ENCODE results near the gene TMBIM6. TPM values are rescaled to one million over a fixed set of nuclear protein-coding genes. Genes with fewer than 3 reads are reported as not detected.

TMBIM6 gene
- total RNA-seq: 100 to 1,000 TPM; 228 to 395 (median 322) TPM

- peak within 1 kb of the TSS; percentile 92 to 98 (median 97) for H3K27ac ChIP-seq (replicated peaks in 1 of 4)
- H3K9me3 ChIP-seq: no peaks in the 10 kb centered on the region
- H3K4me1 ChIP-seq: peaks cover 30 to 46% (median 43%) of the 10 kb centered on the region in 4 donors
- H3K27me3 ChIP-seq: no peaks in the 10 kb centered on the region
- TF ChIP-seq POLR2AphosphoS5 (IDR thresholded peaks at IDR 0.05): peak; percentile 97 to 100
- TF ChIP-seq CTCF (IDR thresholded peaks at IDR 0.05): peak; percentile 97 to 99 (median 97)
- TF ChIP-seq EP300 (IDR thresholded peaks at IDR 0.05): no peak
- peak; percentile 98 for TF ChIP-seq POLR2A (IDR thresholded peaks at IDR 0.05; ENCODE audit: low read depth)
- peak within 1 kb of the TSS; percentile 60 to 90 (median 79) for H3K4me3 ChIP-seq
- intact Hi-C loops (cut with DNase I): no loop called here
- H3K36me3 ChIP-seq: peaks cover 0 to 3% (median 2%) of the 10 kb centered on the region in 4 donors
- peak; percentile 100 for DNase-seq (ENCODE audit: extremely low spot score)
- WGBS: 9% methylated on average over 28 of the region's 50 CpGs
Measured at GRCh38 chr12:49740930-49741881, at the start of gene TMBIM6. Gene TMBIM6 (plus strand): TSS chr12:49741557. CDS start chr12:49752494, 10,937 bp downstream.

GRCh38 chr12:49692851-49693250 lies 48.5 kb upstream of the TMBIM6 start:
- Histone ChIP-seq H3K27me3 (no peaks in the 10 kb centered on the region), H3K4me3 (no peak overlapping the region), H3K4me1 (peaks cover 4 to 16% (median 9%) of the 10 kb centered on the region in 4 donors), H3K36me3 (no peaks in the 10 kb centered on the region), H3K9me3 (no peaks in the 10 kb centered on the region), H3K27ac (replicated peaks in 1 of 4) (no peak overlapping the region)
- intact Hi-C loops (cut with DNase I): no loop called here
- WGBS: 75% methylated on average over 3 of the region's 3 CpGs
- no peak for DNase-seq (ENCODE audit: extremely low spot score)
- no peak for TF ChIP-seq POLR2AphosphoS5 (IDR thresholded peaks at IDR 0.05)

- Histone ChIP-seq H3K9me3 (no peaks in the 10 kb centered on the region), H3K27me3 (no peaks in the 10 kb centered on the region), H3K27ac (replicated peaks in 1 of 4) (no peak overlapping the region), H3K4me3 (no peak overlapping the region), H3K36me3 (no peaks in the 10 kb centered on the region), H3K4me1 (peaks cover 13 to 23% (median 19%) of the 10 kb centered on the region in 4 donors)
- TF ChIP-seq POLR2A (IDR thresholded peaks at IDR 0.05; ENCODE audit: low read depth): no peak
- no peak for TF ChIP-seq EP300 (IDR thresholded peaks at IDR 0.05)
- TF ChIP-seq CTCF (IDR thresholded peaks at IDR 0.05): no peak
- TF ChIP-seq POLR2AphosphoS5 (IDR thresholded peaks at IDR 0.05): no peak
- intact Hi-C loops (cut with DNase I): no loop called here
- DNase-seq (ENCODE audit: extremely low spot score): no peak
- 86% methylated on average over 5 of the region's 8 CpGs for WGBS
Measured at GRCh38 chr12:49693931-49694444, 47.4 kb upstream of the TMBIM6 start.

GRCh38 chr12:49696723-49697122 lies 44.6 kb upstream of the TMBIM6 start:
- Histone ChIP-seq H3K4me3 (no peak overlapping the region), H3K4me1 (peaks cover 20 to 28% (median 21%) of the 10 kb centered on the region in 4 donors), H3K36me3 (no peaks in the 10 kb centered on the region), H3K9me3 (no peaks in the 10 kb centered on the region), H3K27ac (replicated peaks in 1 of 4) (no peak overlapping the region), H3K27me3 (no peaks in the 10 kb centered on the region)
- TF ChIP-seq CTCF (IDR thresholded peaks at IDR 0.05) (no peak), POLR2A (IDR thresholded peaks at IDR 0.05; ENCODE audit: low read depth) (no peak)
- intact Hi-C loops (cut with DNase I): no loop called here
- DNase-seq (ENCODE audit: extremely low spot score): no peak

- no peak for DNase-seq (ENCODE audit: extremely low spot score)
- Histone ChIP-seq H3K36me3 (no peaks in the 10 kb centered on the region), H3K9me3 (no peaks in the 10 kb centered on the region), H3K27ac (replicated peaks in 1 of 4) (no peak overlapping the region), H3K4me3 (no peak overlapping the region), H3K4me1 (peaks cover 20 to 32% (median 22%) of the 10 kb centered on the region in 4 donors), H3K27me3 (no peaks in the 10 kb centered on the region)
- intact Hi-C loops (cut with DNase I): no loop called here
- WGBS: 92% methylated on average over 4 of the region's 4 CpGs
- TF ChIP-seq POLR2A (IDR thresholded peaks at IDR 0.05; ENCODE audit: low read depth) (no peak), CTCF (IDR thresholded peaks at IDR 0.05) (no peak), POLR2AphosphoS5 (IDR thresholded peaks at IDR 0.05) (no peak), EP300 (IDR thresholded peaks at IDR 0.05) (no peak)
Measured at GRCh38 chr12:49697808-49698207, 43.5 kb upstream of the TMBIM6 start.

Data from esophagus muscularis mucosa (tissue), 4 donors.